C4-2B (cell line): ENCODE data around the gene XPO1.

Source experiments
- CTCF ChIP-seq: fragments of 450-650 bp; conservative IDR thresholded peaks from 2 replicates; pipeline ENCODE4 v1.5.1; 2017; ENCODE audit warnings: mild to moderate bottlenecking
- ZFX ChIP-seq: fragments of 450-650 bp; IDR thresholded peaks from 2 replicates; pipeline ENCODE4 v1.6.1; 2017

GRCh38 chr2:61543062-61543461 lies 4.9 kb upstream of the XPO1 start:
- TF ChIP-seq ZFX: no peak
- TF ChIP-seq CTCF: no peak
